Immature natural killer cell (primary cell): ENCODE results near the gene ABCA12. TPM values are rescaled to one million over a fixed set of nuclear protein-coding genes. Genes with fewer than 3 reads are reported as not detected.
"Not testable (repeated sequence)": the region's sequence is repeated elsewhere in the genome, so short reads cannot be mapped to it uniquely, and the experiment has no call there.

Experiments
- DNase-seq, 3 donors: peaks; one replicate each; pipeline ENCODE4 v3.0.0; 2022; ENCODE audit warnings: mixed read lengths in 1 of 3
- H3K27ac Mint-ChIP-seq, 6 donors: one replicate each; pipeline ENCODE4 v1.8.0; 2020; ENCODE audit warnings: mixed read lengths in 6 of 6, mild to moderate bottlenecking in 5 of 6, inconsistent platforms in 4 of 6, moderate library complexity in 3 of 6
- H3K27me3 Mint-ChIP-seq, 3 donors: one replicate each; pipeline ENCODE4 v1.8.0; 2020 to 2021; ENCODE audit warnings: low read depth in 3 of 3, mild to moderate bottlenecking in 3 of 3, mixed read lengths in 3 of 3, moderate library complexity in 3 of 3, inconsistent platforms in 1 of 3
- H3K36me3 Mint-ChIP-seq, 3 donors: one replicate each; pipeline ENCODE4 v1.8.0; 2020; ENCODE audit warnings: mixed read lengths in 3 of 3, inconsistent platforms in 2 of 3, mild to moderate bottlenecking in 2 of 3
- H3K4me1 Mint-ChIP-seq, 2 donors: one replicate each; pipeline ENCODE4 v1.8.0; 2020; ENCODE audit warnings: inconsistent platforms in 2 of 2, mild to moderate bottlenecking in 2 of 2, mixed read lengths in 2 of 2, moderate library complexity in 1 of 2
- H3K4me3 Mint-ChIP-seq, 5 donors: one replicate each; pipeline ENCODE4 v1.8.0; 2020; ENCODE audit warnings: mild to moderate bottlenecking in 5 of 5, mixed read lengths in 5 of 5, inconsistent platforms in 3 of 5, moderate library complexity in 3 of 5
- H3K9me3 Mint-ChIP-seq, 6 donors: one replicate each; pipeline ENCODE4 v1.8.0; 2020; ENCODE audit warnings: mild to moderate bottlenecking in 6 of 6, mixed read lengths in 6 of 6, inconsistent platforms in 4 of 6, moderate library complexity in 3 of 6
- polyA plus RNA-seq, 3 donors: library from polyadenylated mRNA; unstranded; fragments of 300-500 nt; fragmentation: Illumina TruSeq; gene quantifications; one replicate each; pipeline ENCODE4 v1.2.3, GENCODE V29; 2021

The ABCA12 gene, protein sequence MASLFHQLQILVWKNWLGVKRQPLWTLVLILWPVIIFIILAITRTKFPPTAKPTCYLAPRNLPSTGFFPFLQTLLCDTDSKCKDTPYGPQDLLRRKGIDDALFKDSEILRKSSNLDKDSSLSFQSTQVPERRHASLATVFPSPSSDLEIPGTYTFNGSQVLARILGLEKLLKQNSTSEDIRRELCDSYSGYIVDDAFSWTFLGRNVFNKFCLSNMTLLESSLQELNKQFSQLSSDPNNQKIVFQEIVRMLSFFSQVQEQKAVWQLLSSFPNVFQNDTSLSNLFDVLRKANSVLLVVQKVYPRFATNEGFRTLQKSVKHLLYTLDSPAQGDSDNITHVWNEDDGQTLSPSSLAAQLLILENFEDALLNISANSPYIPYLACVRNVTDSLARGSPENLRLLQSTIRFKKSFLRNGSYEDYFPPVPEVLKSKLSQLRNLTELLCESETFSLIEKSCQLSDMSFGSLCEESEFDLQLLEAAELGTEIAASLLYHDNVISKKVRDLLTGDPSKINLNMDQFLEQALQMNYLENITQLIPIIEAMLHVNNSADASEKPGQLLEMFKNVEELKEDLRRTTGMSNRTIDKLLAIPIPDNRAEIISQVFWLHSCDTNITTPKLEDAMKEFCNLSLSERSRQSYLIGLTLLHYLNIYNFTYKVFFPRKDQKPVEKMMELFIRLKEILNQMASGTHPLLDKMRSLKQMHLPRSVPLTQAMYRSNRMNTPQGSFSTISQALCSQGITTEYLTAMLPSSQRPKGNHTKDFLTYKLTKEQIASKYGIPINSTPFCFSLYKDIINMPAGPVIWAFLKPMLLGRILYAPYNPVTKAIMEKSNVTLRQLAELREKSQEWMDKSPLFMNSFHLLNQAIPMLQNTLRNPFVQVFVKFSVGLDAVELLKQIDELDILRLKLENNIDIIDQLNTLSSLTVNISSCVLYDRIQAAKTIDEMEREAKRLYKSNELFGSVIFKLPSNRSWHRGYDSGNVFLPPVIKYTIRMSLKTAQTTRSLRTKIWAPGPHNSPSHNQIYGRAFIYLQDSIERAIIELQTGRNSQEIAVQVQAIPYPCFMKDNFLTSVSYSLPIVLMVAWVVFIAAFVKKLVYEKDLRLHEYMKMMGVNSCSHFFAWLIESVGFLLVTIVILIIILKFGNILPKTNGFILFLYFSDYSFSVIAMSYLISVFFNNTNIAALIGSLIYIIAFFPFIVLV (N-terminal part only)
- not detected for polyA plus RNA-seq

DNA sequence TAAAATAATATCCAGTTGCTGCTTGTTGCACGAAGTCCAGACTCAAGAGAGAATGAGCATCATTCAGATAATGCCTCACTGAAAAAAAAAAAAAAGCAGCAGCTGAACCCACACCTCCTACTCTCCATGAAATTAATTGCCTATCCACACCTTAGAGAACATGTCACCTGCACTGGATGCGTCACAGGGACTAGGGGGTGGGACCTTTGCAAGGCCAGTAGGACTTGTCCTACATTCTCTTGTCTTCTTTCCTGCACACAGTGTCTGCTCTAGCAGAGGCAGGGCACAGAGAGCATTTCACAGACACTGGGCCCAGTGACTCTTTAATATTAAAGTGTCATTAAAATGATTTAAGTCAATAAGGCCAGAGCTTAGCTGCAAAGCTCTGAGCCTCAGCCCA, at the start of gene ABCA12:
ABCA12 (minus strand) TSS at position 148 of the 400 bp plus-strand sequence. CDS start 418 bp downstream, outside the sequence.
- DNase-seq = no peak
- H3K36me3 Mint-ChIP-seq = no peaks in the 10 kb centered on the region
- peaks cover 0 to 11% (median 0%) of the 10 kb centered on the region in 3 donors for H3K27me3 Mint-ChIP-seq
- no peaks in the 10 kb centered on the region for H3K4me1 Mint-ChIP-seq
- no peak within 1 kb of the TSS for H3K4me3 Mint-ChIP-seq
- no peak within 1 kb of the TSS for H3K27ac Mint-ChIP-seq
- H3K9me3 Mint-ChIP-seq = peaks cover 0 to 10% (median under 1%) of the 10 kb centered on the region in 6 donors

DNA sequence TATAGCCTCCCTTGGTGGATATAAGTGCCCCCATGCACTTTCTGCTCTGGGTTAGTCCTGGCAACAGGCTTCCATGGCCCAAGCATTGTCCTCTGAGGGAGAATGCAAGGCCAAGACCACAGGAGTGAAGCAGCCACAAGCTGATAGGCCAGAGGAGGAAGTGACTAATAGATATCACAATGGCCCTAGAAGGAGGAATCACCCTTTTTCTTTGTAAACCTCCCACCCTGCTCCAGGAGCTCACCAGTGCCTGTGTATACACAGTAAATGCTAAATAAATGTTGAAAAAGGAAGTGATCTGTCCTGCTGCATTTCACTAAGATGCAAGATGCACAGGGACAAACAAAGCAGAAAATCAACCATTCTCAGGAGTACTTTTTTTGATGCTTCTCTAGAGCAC, 49.7 kb upstream of the ABCA12 start:
- H3K9me3 Mint-ChIP-seq = peaks cover 0 to 7% (median 3%) of the 10 kb centered on the region in 6 donors
- no peaks in the 10 kb centered on the region for H3K36me3 Mint-ChIP-seq
- no peaks in the 10 kb centered on the region for H3K4me1 Mint-ChIP-seq
- no peak overlapping the region for H3K4me3 Mint-ChIP-seq
- peaks cover 0 to 2% (median 2%) of the 10 kb centered on the region in 3 donors for H3K27me3 Mint-ChIP-seq
- H3K27ac Mint-ChIP-seq = no peak overlapping the region
- DNase-seq = no peak

DNA sequence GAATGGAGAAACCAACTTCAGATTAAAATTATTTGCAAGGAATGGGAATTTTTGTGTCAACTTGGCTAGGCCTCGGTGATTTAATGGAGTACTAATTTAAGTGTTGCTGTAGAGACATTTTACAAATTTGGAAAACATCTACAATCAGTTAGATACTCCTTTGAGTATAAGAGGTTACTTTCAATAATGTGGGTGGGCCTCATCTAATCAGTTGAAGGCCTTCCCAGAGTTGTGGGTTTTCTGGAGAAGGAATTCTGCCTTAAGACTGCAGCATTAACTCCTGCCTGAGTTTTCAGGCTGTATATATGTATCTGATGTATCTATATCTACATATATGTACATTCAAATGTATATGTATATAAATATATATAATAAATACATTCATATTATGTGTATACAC, 47.6 kb upstream of the ABCA12 start:
- H3K4me1 Mint-ChIP-seq = no peaks in the 10 kb centered on the region
- H3K36me3 Mint-ChIP-seq = no peaks in the 10 kb centered on the region
- no peak overlapping the region for H3K27ac Mint-ChIP-seq

DNA sequence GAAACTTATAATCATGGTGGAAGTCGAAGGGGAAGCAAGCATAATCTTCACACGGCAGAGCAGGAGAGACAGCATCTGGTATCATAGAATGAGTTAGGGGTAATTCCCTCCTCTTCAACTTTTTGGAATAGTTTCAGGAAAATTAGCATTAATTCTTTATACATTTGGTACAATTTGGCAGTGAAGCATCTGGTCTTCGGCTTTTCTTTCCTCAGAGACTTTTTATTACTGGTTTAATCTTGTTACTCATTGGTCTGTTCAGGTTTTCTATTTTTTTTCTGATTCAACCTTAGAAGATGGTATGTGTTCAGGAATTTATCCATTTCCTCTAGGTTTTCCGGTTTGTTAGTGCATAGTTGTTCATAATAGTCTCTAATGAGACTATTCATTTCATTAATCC, 39.7 kb upstream of the ABCA12 start:
- Mint-ChIP-seq H3K36me3 (peaks cover 0 to 3% (median 0%) of the 10 kb centered on the region in 3 donors), H3K27me3 (peaks cover 0 to 6% (median 0%) of the 10 kb centered on the region in 3 donors), H3K4me3 (no peak overlapping the region), H3K9me3 (peaks cover 0 to 6% (median 2%) of the 10 kb centered on the region in 6 donors), H3K4me1 (no peaks in the 10 kb centered on the region), H3K27ac (no peak overlapping the region)
- DNase-seq = no peak

More for the DNA sequence above, 47.6 kb upstream of the ABCA12 start:
- H3K9me3 Mint-ChIP-seq = peaks cover 0 to 5% (median 3%) of the 10 kb centered on the region in 6 donors
- DNase-seq = no peak
- H3K27me3 Mint-ChIP-seq = peaks cover 2 to 6% (median 2%) of the 10 kb centered on the region in 3 donors
- H3K4me3 Mint-ChIP-seq = no peak overlapping the region

DNA sequence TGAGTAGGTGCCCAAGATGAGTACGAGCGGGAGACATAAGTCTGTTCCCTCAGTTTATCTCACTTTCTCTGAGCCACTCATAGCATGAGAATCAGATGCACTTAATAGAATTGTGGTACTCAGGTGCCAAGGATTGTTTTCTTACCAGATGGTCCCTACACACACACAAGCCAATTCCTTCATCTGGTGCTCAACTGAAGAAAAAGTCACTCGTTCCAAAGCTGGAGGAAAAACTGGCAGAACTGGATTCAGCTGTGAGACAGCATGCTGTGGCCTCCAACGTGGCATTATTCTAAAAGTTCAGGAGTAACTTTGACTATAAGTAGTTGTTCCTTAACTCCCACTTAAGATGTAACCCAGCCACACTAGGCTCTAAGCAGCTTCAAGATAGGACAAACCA, 33.4 kb upstream of the ABCA12 start:
- no peak for DNase-seq
- Mint-ChIP-seq H3K4me3 (peak overlapping the region in 1 of 5 donors; percentile 82), H3K27me3 (peaks cover 0 to 4% (median 0%) of the 10 kb centered on the region in 3 donors), H3K4me1 (peaks cover 9 to 16% of the 10 kb centered on the region in 2 donors), H3K36me3 (no peaks in the 10 kb centered on the region), H3K9me3 (peaks cover 0 to 8% (median 0%) of the 10 kb centered on the region in 6 donors), H3K27ac (peak overlapping the region in 1 of 6 donors; percentile 23)

DNA sequence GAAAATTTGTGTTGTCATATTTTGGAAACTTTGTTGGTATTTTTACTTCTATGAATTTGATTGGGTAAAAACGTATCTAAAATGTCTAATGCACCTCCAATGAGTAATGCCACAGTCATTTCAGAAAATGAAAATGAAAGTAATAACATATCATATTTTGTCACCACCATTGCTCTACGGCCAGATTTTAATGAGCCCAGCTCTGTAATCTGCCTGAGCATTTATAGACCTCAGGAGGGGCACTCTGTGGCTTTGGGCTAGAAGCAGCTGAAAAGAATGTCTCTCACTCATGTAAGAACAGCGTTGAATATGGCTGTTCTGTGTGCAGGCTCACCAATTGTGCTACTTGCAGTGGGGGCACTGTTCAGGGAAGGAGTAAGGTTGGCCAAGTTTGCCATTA, 32.7 kb upstream of the ABCA12 start:
- Mint-ChIP-seq H3K27me3 (peaks cover 0 to 4% (median 0%) of the 10 kb centered on the region in 3 donors), H3K4me3 (peak overlapping the region; percentile 33 to 82 (median 64)), H3K36me3 (no peaks in the 10 kb centered on the region), H3K27ac (peak overlapping the region; percentile 47 to 83 (median 54)), H3K4me1 (peaks cover 9 to 16% of the 10 kb centered on the region in 2 donors), H3K9me3 (peaks cover 0 to 8% (median 0%) of the 10 kb centered on the region in 6 donors)
- DNase-seq = peak; percentile 1 to 35 (median 5)

DNA sequence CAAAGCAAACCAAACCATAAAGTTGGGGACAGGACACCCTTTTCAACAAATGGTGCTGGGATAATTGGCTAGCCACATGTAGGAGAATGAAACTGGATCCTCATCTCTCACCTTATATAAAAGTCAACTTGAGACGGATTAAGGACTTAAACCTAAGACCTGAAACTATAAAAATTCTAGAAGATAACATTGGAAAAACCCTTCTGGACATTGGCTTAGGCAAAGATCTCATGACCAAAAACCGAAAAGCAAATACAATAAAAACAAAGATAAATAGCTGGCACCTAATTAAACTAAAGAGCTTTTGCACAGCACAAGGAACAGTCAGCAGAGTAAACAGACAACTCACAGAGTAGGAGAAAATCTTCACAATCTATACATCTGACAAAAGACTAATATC, 28.1 kb upstream of the ABCA12 start:
- not testable (repeated sequence) for H3K27me3 Mint-ChIP-seq, DNase-seq, H3K27ac Mint-ChIP-seq, H3K9me3 Mint-ChIP-seq, H3K4me3 Mint-ChIP-seq, H3K36me3 Mint-ChIP-seq
- H3K4me1 Mint-ChIP-seq = peaks cover 9 to 13% of the 10 kb centered on the region in 2 donors

DNA sequence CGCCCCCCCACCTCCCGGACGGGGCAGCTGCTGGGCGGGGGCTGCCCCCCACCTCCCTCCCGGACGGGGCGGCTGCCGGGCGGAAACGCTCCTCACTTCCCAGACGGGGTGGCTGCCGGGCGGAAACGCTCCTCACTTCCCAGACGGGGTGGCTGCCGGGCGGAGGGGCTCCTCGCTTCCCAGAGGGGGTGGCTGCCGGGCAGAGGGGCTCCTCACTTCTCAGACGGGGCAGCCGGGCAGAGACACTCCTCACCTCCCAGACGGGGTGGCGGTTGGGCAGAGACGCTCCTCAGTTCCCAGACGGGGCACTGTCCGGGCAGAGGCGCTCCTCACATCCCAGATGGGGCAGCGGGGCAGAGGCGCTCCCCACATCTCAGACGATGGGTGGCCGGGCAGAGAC, 24.9 kb upstream of the ABCA12 start:
- not testable (repeated sequence) for H3K4me1 Mint-ChIP-seq, H3K4me3 Mint-ChIP-seq, H3K36me3 Mint-ChIP-seq, H3K27me3 Mint-ChIP-seq, DNase-seq, H3K27ac Mint-ChIP-seq, H3K9me3 Mint-ChIP-seq

DNA sequence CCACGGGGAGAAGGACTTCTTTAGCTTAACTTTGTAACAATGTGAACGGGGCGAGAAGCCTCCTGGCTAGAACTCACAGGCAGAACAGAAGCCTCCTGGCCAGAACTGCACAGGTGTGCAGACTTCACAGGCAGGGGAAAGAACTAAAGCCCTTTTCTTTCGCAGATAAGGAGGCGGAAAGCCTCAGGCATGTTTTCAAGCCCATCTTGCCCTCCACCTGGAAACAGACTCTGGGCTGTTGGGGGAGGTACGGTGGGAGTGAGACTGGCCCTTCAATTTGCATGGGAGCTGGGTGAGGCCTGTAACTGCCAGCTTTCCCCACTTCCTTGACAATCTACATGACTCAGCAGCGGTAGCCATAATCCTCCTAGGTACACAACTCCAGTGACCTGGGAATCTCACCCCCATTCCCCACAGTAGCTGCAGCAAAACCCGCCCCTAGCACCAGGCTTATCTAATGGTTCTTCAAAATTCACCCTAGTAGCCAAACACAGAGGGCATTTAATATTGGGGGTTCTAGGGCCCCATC, 22.9 kb upstream of the ABCA12 start:
- H3K27me3 Mint-ChIP-seq = peaks cover 0 to 6% (median 4%) of the 10 kb centered on the region in 3 donors
- no peak overlapping the region for H3K27ac Mint-ChIP-seq
- DNase-seq = no peak
- H3K4me3 Mint-ChIP-seq = no peak overlapping the region
- peaks cover 0 to 7% (median 1%) of the 10 kb centered on the region in 6 donors for H3K9me3 Mint-ChIP-seq
- H3K36me3 Mint-ChIP-seq = no peaks in the 10 kb centered on the region
- no peaks in the 10 kb centered on the region for H3K4me1 Mint-ChIP-seq

DNA sequence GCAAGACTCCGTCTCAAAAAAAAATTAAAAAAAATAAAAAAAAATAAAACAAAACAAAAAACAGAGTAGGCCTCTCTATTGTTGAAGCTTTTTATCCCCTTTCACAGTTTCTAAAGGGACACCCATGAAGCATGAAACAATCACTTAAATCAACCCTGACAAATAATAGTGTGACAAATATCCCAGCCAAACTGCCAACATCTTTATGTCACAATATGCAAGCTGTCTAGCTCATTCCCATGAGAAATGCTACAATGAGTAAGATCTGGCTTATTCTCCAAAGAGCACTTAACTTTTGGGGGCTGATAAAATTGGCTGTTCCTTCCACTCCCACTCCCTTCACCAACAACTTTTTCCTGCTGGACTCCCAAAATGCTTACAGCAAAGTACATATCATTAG, 21.7 kb upstream of the ABCA12 start:
- H3K27me3 Mint-ChIP-seq = peaks cover 0 to 6% (median 4%) of the 10 kb centered on the region in 3 donors
- no peak overlapping the region for H3K4me3 Mint-ChIP-seq
- H3K4me1 Mint-ChIP-seq = no peaks in the 10 kb centered on the region
- no peak overlapping the region for H3K27ac Mint-ChIP-seq
- H3K36me3 Mint-ChIP-seq = no peaks in the 10 kb centered on the region
- DNase-seq = no peak
- peaks cover 0 to 7% (median 1%) of the 10 kb centered on the region in 6 donors for H3K9me3 Mint-ChIP-seq

DNA sequence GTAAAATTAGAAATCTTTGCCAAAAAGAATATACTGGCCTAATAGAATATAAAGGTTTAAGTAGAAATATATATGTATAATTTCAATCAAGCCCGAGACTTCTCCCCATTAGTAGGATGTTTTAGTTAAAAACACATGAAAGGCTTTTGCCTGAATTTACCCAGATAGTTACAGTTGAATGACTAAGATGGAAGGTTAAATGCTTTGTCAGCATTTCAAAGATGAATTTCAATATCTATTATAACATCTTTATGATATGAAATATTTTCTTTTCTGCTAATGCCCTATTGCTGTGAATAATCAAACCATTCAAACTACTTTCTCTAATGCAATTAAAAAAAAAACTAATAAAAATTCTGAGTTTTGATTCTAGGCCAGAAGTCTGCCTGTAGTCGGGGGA, 18.0 kb upstream of the ABCA12 start:
- DNase-seq = no peak

DNA sequence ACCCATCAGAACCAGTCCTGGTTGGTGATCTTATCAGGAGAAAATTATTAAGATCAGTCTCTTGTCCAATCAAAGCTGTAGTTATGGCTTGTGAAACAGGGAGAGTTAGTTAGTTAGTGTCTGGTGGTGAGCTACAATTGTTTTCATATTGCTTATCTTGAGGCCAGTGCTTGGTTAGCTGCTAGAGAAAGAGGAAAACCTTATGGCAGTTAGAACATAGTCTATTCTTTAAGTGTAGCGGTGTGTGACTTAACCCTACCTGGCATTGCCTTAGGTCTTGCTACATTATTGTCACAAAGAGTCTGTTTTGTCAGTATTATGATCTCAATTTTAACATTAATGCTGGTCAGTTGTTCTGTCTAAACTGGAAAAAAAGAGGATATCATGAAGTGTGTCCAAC, 11.5 kb upstream of the ABCA12 start:
- Mint-ChIP-seq H3K27ac (no peak overlapping the region), H3K27me3 (peaks cover 0 to 3% (median 0%) of the 10 kb centered on the region in 3 donors), H3K4me3 (no peak overlapping the region), H3K9me3 (peaks cover 0 to 4% (median 0%) of the 10 kb centered on the region in 6 donors), H3K4me1 (no peaks in the 10 kb centered on the region), H3K36me3 (no peaks in the 10 kb centered on the region)
- DNase-seq = no peak

More for the DNA sequence above, 18.0 kb upstream of the ABCA12 start:
- Mint-ChIP-seq H3K27me3 (peaks cover 0 to 2% (median 0%) of the 10 kb centered on the region in 3 donors), H3K4me1 (no peaks in the 10 kb centered on the region), H3K36me3 (no peaks in the 10 kb centered on the region), H3K4me3 (no peak overlapping the region), H3K9me3 (no peaks in the 10 kb centered on the region), H3K27ac (no peak overlapping the region)

DNA sequence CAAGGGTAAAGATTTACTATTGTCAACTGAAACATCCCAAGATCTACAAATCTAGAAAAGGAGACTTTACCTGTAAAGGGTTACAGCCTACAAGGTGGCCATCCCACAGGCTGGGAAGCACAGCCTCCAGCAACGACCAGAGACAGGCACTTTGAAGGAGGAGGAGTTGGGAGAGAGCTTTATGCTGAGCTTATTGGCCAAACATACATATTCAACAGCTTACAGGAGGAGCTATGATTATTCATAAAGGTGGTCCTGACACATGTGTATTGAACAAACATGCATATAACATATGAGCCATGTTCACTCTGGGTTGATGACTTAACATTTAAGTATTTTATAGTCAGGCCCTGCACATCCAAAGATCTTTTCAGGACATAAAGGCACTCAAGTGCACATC, 11.1 kb upstream of the ABCA12 start:
- Mint-ChIP-seq H3K9me3 (peaks cover 0 to 4% (median 0%) of the 10 kb centered on the region in 6 donors), H3K36me3 (no peaks in the 10 kb centered on the region), H3K4me1 (no peaks in the 10 kb centered on the region), H3K4me3 (no peak overlapping the region), H3K27me3 (peaks cover 0 to 3% (median 0%) of the 10 kb centered on the region in 3 donors), H3K27ac (no peak overlapping the region)
- no peak for DNase-seq
